Body of pancreas (tissue), 4 donors: Measurements from ENCODE around the gene CNST.

ENCODE experiments used
- POLR2A ChIP-seq, 3 donors: fragments of 450-650 bp; IDR thresholded peaks; one replicate each; pipeline ENCODE4 v1.6.1; 2016; ENCODE audit warnings: antibody characterized with exemption in 3 of 3, mild to moderate bottlenecking in 2 of 3
- TF ChIP-seq, protein P1 (sequence below), 7 experiments: fragments of 450-650 bp in 4 of 7; fragments of 200-600 bp in 3 of 7; sonication (generic) in 3 of 7; IDR thresholded peaks; one replicate each; pipeline ENCODE4 v1.5.1; 2016 to 2019; ENCODE audit warnings: antibody characterized with exemption in 7 of 7

DNA sequence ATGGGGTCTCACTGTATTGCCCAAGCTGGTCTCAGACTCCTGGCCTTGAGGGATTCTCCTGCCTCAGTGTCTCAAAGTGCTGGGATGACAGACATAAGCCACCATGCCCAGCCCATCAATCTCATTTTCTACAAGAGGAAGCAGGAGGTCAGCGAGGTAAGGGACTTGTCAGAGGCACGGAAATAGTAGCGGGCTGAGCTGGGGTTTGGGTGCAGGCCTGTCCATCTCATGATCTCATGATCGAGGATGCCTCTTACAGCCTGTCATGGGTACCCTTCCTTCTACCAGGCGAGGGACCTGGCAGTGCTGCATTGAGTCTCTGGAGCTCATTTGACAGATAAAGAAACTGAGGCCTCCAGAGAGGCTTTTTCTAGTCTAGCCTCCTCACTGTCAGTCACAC is 129.4 kb downstream of the CNST start:
- TF ChIP-seq, protein P1, sequence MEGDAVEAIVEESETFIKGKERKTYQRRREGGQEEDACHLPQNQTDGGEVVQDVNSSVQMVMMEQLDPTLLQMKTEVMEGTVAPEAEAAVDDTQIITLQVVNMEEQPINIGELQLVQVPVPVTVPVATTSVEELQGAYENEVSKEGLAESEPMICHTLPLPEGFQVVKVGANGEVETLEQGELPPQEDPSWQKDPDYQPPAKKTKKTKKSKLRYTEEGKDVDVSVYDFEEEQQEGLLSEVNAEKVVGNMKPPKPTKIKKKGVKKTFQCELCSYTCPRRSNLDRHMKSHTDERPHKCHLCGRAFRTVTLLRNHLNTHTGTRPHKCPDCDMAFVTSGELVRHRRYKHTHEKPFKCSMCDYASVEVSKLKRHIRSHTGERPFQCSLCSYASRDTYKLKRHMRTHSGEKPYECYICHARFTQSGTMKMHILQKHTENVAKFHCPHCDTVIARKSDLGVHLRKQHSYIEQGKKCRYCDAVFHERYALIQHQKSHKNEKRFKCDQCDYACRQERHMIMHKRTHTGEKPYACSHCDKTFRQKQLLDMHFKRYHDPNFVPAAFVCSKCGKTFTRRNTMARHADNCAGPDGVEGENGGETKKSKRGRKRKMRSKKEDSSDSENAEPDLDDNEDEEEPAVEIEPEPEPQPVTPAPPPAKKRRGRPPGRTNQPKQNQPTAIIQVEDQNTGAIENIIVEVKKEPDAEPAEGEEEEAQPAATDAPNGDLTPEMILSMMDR (IDR thresholded peaks at IDR 0.05): no peak
- no peak for TF ChIP-seq POLR2A (IDR thresholded peaks at IDR 0.05)
